ENCODE measurements around the gene ITPR1.
"Not testable (repeated sequence)": the region's sequence is repeated elsewhere in the genome, so short reads cannot be mapped to it uniquely, and the experiment has no call there.

ITPR1 gene

DNA sequence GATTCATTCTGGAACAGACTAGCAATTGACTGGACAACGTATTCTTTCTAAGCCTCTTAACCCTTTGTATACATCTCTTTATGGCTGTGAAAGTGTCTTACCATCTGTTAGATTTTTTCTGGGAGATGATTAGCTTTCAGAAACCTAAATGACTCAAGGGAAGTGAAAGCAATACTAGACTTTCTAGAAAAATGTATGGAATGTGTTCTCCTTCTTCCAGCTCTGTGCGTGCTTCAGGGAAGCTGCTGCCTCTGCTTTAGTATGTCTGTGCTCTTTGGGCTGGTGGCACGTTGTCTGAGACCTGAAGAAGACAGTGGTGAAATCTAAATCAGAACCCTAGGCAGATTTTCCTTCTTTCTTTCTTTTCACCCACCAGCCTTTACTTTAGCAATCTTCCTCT lies 89.5 kb downstream of the ITPR1 start:
- Mint-ChIP-seq H3K27ac (no peak overlapping the region), H3K9me3 (no peaks in the 10 kb centered on the region), H3K27me3 (no peaks in the 10 kb centered on the region), H3K4me1 (peaks cover 61% of the 10 kb centered on the region), H3K4me3 (no peak overlapping the region)
- ATAC-seq (no peak), DNase-seq (no peak)

DNA sequence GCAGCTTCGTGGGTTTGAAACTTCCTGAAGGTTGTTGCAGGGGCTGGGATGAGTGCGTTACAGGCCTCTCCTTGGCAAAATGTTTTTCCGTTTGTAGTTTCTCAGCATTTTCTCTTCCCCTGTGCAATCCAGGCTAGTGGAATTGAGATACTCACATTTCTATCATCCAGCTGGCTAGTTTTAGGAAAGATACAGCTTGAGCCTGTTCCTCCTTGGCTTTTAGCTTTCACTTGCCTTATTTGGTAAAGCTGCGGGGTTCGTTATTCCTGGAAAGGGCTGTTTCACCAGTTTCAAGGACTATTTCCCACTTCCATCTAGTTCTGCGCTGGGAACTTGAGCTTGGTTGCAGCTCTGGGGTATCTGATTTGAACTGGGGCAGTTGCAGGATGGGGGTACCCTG lies 90.3 kb downstream of the ITPR1 start:
- H3K27ac Mint-ChIP-seq = no peak overlapping the region
- no peak for DNase-seq
- no peaks in the 10 kb centered on the region for H3K27me3 Mint-ChIP-seq
- no peak overlapping the region for H3K4me3 Mint-ChIP-seq
- no peak for ATAC-seq
- peaks cover 68% of the 10 kb centered on the region for H3K4me1 Mint-ChIP-seq
- no peaks in the 10 kb centered on the region for H3K9me3 Mint-ChIP-seq

DNA sequence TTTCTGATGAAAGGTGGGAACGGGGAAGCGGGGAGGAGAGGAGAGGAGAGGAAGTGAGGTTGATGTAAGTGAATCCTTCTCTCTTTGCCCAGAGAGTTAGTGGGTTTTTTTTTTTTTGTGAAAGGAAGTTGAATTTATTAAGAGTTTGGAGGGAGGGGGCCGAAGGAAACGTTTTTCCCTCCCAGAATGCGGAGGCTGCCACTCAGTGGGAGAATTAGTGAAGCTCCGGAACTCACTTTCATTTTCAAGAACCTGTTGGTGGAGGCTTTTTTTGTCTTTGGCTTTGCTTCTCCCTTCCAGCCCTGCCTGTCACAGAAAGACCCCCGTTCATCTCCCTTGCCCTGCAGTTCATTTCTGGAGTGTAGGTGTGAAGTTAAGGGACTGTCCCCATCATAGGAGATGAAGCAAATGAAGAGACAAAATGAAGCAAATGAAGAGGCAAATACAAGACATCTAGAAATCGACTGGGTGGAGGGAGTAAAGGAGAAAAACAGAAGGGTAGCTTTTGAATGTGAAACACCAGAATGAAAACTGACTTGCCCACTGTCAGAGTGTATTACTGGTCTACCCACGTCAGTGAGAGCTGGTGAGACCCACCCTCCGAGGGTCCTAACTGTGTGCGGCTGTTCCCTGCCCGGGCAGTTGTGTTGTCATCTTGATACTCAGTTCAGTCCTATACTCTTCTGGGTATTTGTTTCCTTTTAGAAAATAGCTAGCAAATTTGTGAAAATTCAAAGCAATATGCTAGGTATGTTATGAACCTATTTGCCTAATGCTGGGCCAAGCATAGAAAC lies 91.5 kb downstream of the ITPR1 start:
- H3K4me1 Mint-ChIP-seq = peaks cover 80% of the 10 kb centered on the region
- peak; percentile 13 to 55 for DNase-seq
- H3K27ac Mint-ChIP-seq = peak overlapping the region; percentile 82 to 94

DNA sequence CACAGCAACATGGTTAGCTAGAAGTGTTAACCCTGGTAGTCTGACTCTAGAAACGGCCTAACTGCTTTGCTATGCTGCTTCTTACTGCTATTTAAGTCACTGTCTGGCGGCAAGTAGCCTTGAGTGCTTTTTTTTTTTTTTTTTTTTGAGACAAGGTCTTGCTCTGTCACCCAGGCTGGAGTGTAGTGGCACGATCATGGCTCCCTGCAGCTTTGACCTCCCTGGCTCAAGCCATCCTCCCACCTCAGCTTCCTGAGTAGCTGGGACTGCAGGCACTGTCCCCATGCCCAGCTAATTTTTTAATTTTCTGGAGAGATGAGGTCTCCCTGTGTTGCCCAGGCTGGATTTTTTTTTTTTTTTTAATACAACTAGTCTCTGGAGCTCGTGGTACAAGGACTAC lies 93.2 kb downstream of the ITPR1 start:
- no peaks in the 10 kb centered on the region for H3K9me3 Mint-ChIP-seq
- H3K27me3 Mint-ChIP-seq = no peaks in the 10 kb centered on the region
- no peak overlapping the region for H3K4me3 Mint-ChIP-seq
- DNase-seq = no peak
- ATAC-seq = no peak
- H3K4me1 Mint-ChIP-seq = peaks cover 76% of the 10 kb centered on the region
- no peak overlapping the region for H3K27ac Mint-ChIP-seq

More for the DNA sequence above, 91.5 kb downstream of the ITPR1 start:
- H3K9me3 Mint-ChIP-seq = no peaks in the 10 kb centered on the region
- no peaks in the 10 kb centered on the region for H3K27me3 Mint-ChIP-seq
- ATAC-seq = peak; percentile 88
- H3K4me3 Mint-ChIP-seq = peak overlapping the region; percentile 76 to 82

DNA sequence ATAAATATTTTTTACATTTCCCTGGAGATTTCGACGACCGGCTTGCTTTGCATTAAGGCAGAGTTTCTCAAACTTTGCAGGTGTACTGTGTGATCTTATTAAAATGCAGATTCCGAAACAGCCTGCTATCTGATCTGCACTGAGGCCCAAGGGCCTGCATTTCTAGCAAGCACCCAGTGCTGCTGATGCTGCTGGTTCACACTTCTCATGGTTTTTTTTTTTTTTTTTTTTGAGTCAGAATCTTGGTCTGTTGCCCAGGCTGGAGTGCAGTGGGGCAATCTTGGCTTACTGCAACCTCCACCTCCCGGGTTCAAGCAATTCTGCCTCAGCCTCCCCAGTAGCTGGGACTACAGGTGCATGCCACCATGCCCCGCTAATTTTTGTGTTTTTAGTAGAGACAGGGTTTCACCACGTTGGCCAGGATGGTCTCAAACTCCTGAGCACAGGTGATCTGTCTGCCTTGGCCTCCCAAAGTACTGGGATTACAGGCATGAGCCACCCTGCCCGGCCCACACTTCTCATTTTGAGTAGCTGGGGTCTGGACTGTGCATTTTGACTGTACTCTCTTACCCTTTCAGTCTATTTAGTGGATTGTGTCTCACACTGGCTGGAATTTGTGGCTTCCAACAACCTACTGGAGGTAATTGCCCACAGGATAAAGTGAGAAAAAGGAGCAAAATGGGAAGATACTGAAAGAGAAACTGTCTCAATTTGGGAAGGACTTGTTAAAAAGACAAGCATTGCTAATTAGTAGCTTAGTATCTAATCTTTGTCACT lies 94.1 kb downstream of the ITPR1 start:
- H3K4me3 Mint-ChIP-seq = peak overlapping the region in 1 of 2 donors; percentile 29
- ATAC-seq (peak; percentile 62), DNase-seq (peak in 1 of 2 donors; percentile 46)
- H3K9me3 Mint-ChIP-seq = no peaks in the 10 kb centered on the region
- no peaks in the 10 kb centered on the region for H3K27me3 Mint-ChIP-seq
- peaks cover 74% of the 10 kb centered on the region for H3K4me1 Mint-ChIP-seq
- H3K27ac Mint-ChIP-seq = no peak overlapping the region

DNA sequence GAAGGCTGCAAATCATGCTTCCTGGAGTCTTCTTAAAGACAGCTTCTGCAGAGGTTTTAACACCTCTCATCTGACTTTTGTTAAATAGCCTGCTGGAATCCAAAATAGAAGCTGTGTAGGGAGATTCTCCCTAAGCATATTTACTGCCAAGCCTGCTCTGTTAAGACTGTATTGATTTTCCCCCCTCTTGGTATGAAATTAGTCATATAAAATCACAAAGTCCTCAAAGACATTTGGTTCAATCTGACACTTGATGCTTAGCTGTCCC lies 94.6 kb downstream of the ITPR1 start:
- H3K4me1 Mint-ChIP-seq = peaks cover 69% of the 10 kb centered on the region
- peak; percentile 27 for ATAC-seq
- no peaks in the 10 kb centered on the region for H3K9me3 Mint-ChIP-seq
- H3K27ac Mint-ChIP-seq = no peak overlapping the region
- no peaks in the 10 kb centered on the region for H3K27me3 Mint-ChIP-seq
- DNase-seq = no peak
- no peak overlapping the region for H3K4me3 Mint-ChIP-seq

DNA sequence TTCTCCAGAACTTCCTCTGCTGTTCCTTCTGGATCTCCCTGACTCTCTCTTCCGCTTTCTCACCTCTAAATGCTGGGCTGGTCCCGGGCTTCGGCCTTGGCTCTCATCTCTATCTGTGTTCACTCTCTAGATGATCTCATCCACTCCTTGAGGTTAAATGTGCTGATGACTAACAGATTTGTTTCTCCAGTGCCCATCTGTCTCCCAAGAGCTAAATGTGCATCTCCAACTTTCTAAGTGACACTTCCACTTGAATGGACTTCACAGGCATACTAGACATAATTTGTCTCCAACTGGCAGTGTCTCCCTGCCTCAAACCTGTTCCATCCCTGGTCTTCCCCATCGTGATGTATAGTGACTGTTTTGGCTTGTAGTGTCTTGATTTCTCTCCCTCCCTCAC lies 95.3 kb downstream of the ITPR1 start:
- Mint-ChIP-seq H3K27me3 (no peaks in the 10 kb centered on the region), H3K4me1 (peaks cover 63% of the 10 kb centered on the region), H3K27ac (no peak overlapping the region), H3K4me3 (peak overlapping the region; percentile 4 to 22), H3K9me3 (no peaks in the 10 kb centered on the region)
- no peak for DNase-seq
- ATAC-seq = peak; percentile 38

DNA sequence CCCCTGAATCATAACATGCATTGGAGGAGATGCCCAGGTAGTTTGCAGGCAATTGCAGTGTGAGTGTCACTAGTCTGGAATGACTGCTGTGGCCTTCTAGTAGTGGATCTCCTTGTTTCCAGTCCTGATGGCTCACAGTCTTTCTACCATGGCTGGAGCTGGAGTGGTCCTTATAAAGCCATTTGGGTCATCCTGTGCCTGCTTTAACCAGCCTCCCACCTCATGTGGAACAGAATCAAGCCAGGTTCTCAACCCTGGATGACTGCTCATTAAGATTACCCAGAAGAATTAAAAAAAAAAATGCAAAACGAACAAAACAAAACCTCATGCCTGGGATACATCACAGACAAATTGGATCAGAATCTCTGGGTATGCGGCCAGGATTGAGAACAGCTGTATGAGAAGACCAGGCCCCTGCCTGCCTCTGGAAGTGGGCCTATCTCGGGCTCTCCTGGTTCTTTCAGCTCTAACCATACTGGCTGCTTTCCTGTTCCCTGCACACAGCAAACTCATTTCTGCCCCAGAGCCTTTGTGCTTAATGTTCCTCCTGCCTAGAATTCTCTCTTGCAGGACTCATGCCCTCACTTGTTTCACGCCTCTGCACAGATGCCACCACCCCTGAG lies 96.4 kb downstream of the ITPR1 start:
- peaks cover 63% of the 10 kb centered on the region for H3K4me1 Mint-ChIP-seq
- no peaks in the 10 kb centered on the region for H3K9me3 Mint-ChIP-seq
- DNase-seq = no peak
- H3K4me3 Mint-ChIP-seq = no peak overlapping the region
- no peak for ATAC-seq
- no peaks in the 10 kb centered on the region for H3K27me3 Mint-ChIP-seq
- H3K27ac Mint-ChIP-seq = peak overlapping the region in 1 of 2 donors; percentile 91

DNA sequence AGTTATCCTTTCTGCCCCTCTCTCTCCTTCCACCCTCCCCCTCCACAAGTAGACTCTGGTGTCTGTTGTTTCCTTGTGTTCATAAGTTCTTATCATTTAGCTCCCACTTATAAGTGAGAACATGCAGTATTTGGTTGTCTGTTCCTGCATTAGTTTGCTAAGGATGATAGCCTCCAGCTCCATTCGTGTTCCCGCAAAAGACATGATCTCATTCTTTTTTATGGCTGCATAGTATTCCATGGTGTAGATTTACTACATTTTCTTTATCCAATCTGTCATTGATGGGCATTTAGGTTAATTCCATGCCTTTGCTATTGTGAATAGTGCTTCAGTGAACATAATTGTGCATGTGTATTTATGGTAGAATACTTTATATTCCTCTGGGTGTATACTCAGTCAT lies 97.7 kb downstream of the ITPR1 start:
- peaks cover 68% of the 10 kb centered on the region for H3K4me1 Mint-ChIP-seq
- H3K27ac Mint-ChIP-seq, DNase-seq, H3K27me3 Mint-ChIP-seq, ATAC-seq, H3K9me3 Mint-ChIP-seq, H3K4me3 Mint-ChIP-seq: not testable (repeated sequence)

DNA sequence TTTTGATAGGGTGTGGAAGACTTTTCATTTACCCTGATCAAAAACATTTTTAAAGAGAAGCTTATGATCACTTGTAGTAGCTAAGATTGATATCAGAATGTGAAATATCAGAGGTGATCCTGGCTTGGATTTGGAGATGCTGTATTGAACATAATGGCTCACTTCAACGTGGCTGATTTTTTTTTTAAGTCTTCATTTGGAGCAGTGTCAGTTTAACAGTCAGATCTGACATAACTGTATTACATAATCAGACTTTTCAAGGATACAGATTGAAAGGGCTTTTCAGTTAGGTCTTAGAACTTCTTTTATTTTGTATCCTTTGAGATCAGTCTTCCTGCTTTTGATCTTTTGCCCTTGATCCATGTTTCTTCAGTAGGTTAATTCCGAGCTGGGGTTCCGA lies 98.5 kb downstream of the ITPR1 start:
- ATAC-seq = no peak
- Mint-ChIP-seq H3K4me1 (peaks cover 65% of the 10 kb centered on the region), H3K4me3 (no peak overlapping the region), H3K27me3 (no peaks in the 10 kb centered on the region), H3K27ac (no peak overlapping the region), H3K9me3 (no peaks in the 10 kb centered on the region)
- no peak for DNase-seq

DNA sequence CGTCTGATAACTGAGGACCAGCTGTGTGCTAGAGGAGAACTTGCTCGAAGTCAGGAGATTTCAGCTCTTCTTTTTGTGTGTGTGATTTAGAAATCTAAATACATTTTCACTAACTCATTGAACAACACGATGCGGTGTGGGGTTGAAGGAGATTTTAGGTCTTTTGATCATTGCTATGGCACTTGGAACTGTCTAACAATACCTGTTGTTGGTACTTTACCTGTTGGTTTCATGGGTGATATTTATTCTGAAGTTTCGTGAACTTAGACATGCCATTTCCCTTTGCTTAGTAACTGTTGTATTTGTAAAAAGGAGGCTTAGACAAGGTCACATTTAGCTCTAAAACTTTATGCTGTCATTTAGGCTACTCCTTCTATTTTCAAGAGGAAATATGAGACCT lies 99.9 kb downstream of the ITPR1 start:
- ATAC-seq = no peak
- H3K4me3 Mint-ChIP-seq = no peak overlapping the region
- H3K27ac Mint-ChIP-seq = no peak overlapping the region
- H3K27me3 Mint-ChIP-seq = no peaks in the 10 kb centered on the region
- no peak for DNase-seq
- H3K4me1 Mint-ChIP-seq = peaks cover 61% of the 10 kb centered on the region
- H3K9me3 Mint-ChIP-seq = no peaks in the 10 kb centered on the region

DNA sequence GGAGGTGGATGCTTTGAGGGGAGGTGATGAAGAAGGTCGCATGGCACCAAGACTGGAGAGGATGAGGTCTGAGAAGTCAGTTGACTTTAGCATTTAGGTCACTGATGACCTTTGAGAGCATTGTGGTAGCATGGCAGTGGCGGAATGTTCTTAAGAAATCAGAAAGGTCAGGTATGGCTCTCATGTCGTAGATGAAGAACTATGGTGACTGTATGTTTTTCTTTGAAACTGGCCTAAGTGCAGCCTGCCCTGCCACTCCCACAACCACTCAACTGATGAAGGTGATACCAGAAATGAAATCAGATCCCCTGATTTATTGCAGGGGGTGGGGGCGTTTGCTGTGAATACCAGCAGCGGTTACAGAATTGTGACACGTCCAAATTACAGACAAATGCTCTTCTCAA lies 102.6 kb downstream of the ITPR1 start:
- DNase-seq (no peak), ATAC-seq (no peak)
- Mint-ChIP-seq H3K27ac (no peak overlapping the region), H3K27me3 (no peaks in the 10 kb centered on the region), H3K4me1 (peaks cover 46% of the 10 kb centered on the region), H3K9me3 (peaks cover 8% of the 10 kb centered on the region in 2 donors), H3K4me3 (no peak overlapping the region)

DNA sequence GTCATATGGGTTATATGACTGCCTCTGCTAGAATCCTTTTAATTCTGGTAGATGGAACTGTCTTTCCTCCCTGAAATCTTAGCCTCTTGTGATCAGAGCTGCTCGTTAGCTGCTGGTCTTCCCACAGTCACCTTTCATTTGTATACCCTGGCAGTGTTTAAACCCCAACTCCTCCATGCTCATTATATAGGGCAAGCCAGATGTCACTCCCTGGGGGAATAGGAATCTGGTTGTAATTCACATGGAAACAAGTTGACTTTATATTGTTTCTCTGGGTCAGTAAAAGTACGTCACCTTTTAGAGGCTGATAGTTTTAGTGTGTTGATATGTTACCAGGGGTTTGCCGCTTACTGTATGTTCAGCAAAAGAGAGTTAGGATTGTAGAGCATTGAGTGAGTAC lies 103.5 kb downstream of the ITPR1 start:
- H3K9me3 Mint-ChIP-seq = peaks cover 8 to 10% of the 10 kb centered on the region in 2 donors
- no peak for DNase-seq
- no peak overlapping the region for H3K27ac Mint-ChIP-seq
- H3K27me3 Mint-ChIP-seq = no peaks in the 10 kb centered on the region
- no peak overlapping the region for H3K4me3 Mint-ChIP-seq
- H3K4me1 Mint-ChIP-seq = peaks cover 46% of the 10 kb centered on the region
- no peak for ATAC-seq

DNA sequence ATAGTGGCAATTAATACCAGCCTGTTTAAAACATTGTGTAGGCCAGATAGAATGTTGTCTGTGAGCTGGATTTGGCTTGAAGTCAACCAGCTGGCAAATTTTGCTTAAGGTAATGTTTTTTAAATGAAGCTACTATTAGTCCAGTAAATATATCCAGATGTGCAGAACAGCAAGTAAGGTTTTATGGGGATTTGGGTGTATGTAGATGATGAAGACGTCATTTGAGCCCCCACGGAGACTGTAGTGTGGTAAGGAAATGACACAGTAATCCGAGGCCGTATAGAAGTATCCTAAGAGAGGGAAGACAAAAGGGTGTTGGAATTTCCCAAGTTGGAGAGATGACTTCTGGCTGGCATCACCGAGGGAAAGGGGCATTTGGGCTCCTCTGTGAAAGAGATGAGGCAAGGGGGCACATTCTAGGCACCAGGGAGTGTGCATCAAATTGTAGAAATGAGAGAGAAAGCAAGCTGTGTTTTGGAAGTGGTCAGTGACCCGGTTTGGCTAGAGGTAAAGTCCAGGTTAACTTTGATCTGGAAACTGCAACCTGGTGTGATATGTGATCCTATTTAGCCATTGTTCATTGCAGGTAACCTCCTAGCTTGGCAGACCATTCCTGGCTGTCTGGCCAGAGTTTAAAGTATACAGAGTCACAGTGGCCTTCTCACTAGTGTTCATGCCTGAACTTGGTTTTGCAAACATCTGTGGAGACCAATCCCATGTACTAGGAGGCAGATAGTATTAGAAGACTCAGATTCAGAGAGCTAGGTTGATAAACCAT lies 104.2 kb downstream of the ITPR1 start:
- DNase-seq (no peak), ATAC-seq (no peak)
- H3K4me3 Mint-ChIP-seq = no peak overlapping the region
- H3K27ac Mint-ChIP-seq = no peak overlapping the region
- no peaks in the 10 kb centered on the region for H3K27me3 Mint-ChIP-seq
- H3K9me3 Mint-ChIP-seq = peaks cover 8 to 10% of the 10 kb centered on the region in 2 donors
- H3K4me1 Mint-ChIP-seq = peaks cover 46% of the 10 kb centered on the region

DNA sequence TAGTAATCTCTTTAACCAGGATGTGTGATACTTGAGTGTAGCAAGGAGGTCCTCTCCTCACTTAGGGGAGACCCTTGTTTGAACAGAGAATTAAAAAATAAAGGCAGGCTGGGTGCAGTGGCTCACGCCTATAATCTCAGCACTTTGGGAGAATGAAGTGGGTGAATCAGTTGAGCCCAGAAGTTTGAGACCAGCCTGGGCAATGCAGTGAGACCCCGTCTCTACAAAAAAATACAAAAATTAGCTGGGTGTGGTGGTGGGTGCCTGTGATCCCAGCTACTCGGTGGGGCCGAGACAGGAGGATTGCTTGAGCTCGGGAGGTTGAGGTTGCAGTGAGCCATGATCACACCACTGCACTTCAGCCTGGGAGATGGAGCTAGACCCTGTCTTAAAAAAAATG lies 105.1 kb downstream of the ITPR1 start:
- not testable (repeated sequence) for H3K27me3 Mint-ChIP-seq, ATAC-seq, H3K4me3 Mint-ChIP-seq, DNase-seq
- Mint-ChIP-seq H3K9me3 (peaks cover 8 to 10% of the 10 kb centered on the region in 2 donors), H3K27ac (peak overlapping the region in 1 of 2 donors; percentile 74), H3K4me1 (peaks cover 51% of the 10 kb centered on the region)

Data from stimulated activated naive CD8-positive, alpha-beta T cell treated with anti-CD3 and anti-CD28 coated beads, Interleukin-15, amount 100 ng/mL, for 72 hours (primary cell).